Lung (tissue), 12 donors: ENCODE data around the gene CBLB. TPM values are rescaled to one million over a fixed set of nuclear protein-coding genes. Genes with fewer than 3 reads are reported as not detected.

ENCODE experiments used
- ATAC-seq: fragments of 200-7000 bp; cut with Tn5 transposase; one replicate; pipeline ENCODE4 v1.9.1; 2020; ENCODE audit warnings: moderate number of reproducible peaks; ENCODE audit not compliant: insufficient read depth, low FRiP score
- DNase-seq, 3 donors: peaks; one replicate each; pipeline ENCODE4 v3.0.0-alpha.2; 2013 to 2017
- H3K27ac ChIP-seq, 2 donors: one replicate each; pipeline ENCODE4 v1.5.1; 2013; ENCODE audit warnings: mild to moderate bottlenecking in 2 of 2, moderate library complexity in 2 of 2, control low read depth in 1 of 2, inconsistent platforms in 1 of 2, low read depth in 1 of 2, low read length in 1 of 2
- H3K27me3 ChIP-seq, 3 donors: one replicate each; pipeline ENCODE4 v1.5.1; 2013; ENCODE audit warnings: low read length in 2 of 3; ENCODE audit not compliant: control insufficient read depth in 3 of 3, insufficient read depth in 3 of 3
- H3K36me3 ChIP-seq, 4 donors: one replicate each; pipeline ENCODE4 v1.5.1; 2013; ENCODE audit warnings: low read length in 4 of 4, mild to moderate bottlenecking in 1 of 4, moderate library complexity in 1 of 4; ENCODE audit not compliant: control insufficient read depth in 4 of 4, insufficient read depth in 4 of 4
- H3K4me1 ChIP-seq, 5 donors: one replicate each; pipeline ENCODE4 v1.5.1; 2013; ENCODE audit warnings: low read length in 5 of 5, mild to moderate bottlenecking in 2 of 5, moderate library complexity in 1 of 5; ENCODE audit not compliant: control insufficient read depth in 5 of 5, insufficient read depth in 5 of 5
- H3K4me3 ChIP-seq: one replicate; pipeline ENCODE4 v1.5.1; 2013; ENCODE audit warnings: mild to moderate bottlenecking, control low read depth, moderate library complexity
- H3K9ac ChIP-seq, 2 donors: one replicate each; pipeline ENCODE4 v1.5.1; 2013; ENCODE audit warnings: low read length in 2 of 2, control low read depth in 1 of 2; ENCODE audit not compliant: insufficient read depth in 1 of 2
- H3K9me3 ChIP-seq, 4 donors: one replicate each; pipeline ENCODE4 v1.5.1; 2013; ENCODE audit warnings: low read length in 3 of 4, mild to moderate bottlenecking in 1 of 4, moderate library complexity in 1 of 4; ENCODE audit not compliant: control insufficient read depth in 4 of 4, insufficient read depth in 3 of 4
- CTCF ChIP-seq: IDR thresholded peaks from 2 replicates; pipeline ENCODE4 v1.5.1; 2012; ENCODE audit warnings: mild to moderate bottlenecking; ENCODE audit errors: control extremely low read depth, extremely low read depth
- WGBS, 2 donors: extraction: QIAGEN DNeasy Blood & Tissue Kit; methylation state at CpG; one replicate each; pipeline ENCODE4 v1.1.7; 2013; 5-methylcytosine and 5-hydroxymethylcytosine counted together
- polyA plus RNA-seq, 2 donors: library from polyadenylated mRNA; stranded (reverse); fragments of 200-250 nt; gene quantifications; one replicate each; pipeline ENCODE4 v1.2.1, GENCODE V29; 2013
- total RNA-seq, 2 donors: library from RNA; depleted of rRNA in 1 of 2; stranded (reverse); fragments of >200 nt in 1 of 2; gene quantifications; one replicate each; pipeline ENCODE4 v1.2.1, GENCODE V29; 2014 to 2021
- donor health status: control.
- donor health status: control.
- donor health status: Bipolar disorder and iron deficiency.
- donor health status: healthy.
- donor health status: DM: yes; HTN: yes; CAD: no.

The CBLB gene
- total and polyA plus RNA-seq, 4 donors = 7.2 to 124 (median 24.6) TPM

- no peak for TF ChIP-seq CTCF
- DNase-seq (peak; percentile 72 to 81 (median 73)), ATAC-seq (peak; percentile 28)
- H3K27ac ChIP-seq = peak overlapping the region; percentile 93 to 97
- H3K4me3 ChIP-seq = peak overlapping the region; percentile 89
- no peaks in the 10 kb centered on the region for H3K9me3 ChIP-seq
- peak overlapping the region; percentile 79 to 94 for H3K9ac ChIP-seq
- H3K4me1 ChIP-seq = peaks cover 0 to 51% (median 11%) of the 10 kb centered on the region in 5 donors
- WGBS, 2 donors = 1% methylated on average over 28 of the region's 28 CpGs
- H3K27me3 ChIP-seq = no peaks in the 10 kb centered on the region
- H3K36me3 ChIP-seq = peaks cover 0 to 6% (median under 1%) of the 10 kb centered on the region in 4 donors
Observed at GRCh38 chr3:105868431-105868741, 426 bp downstream of the CBLB start.

- DNase-seq = peak in 2 of 3 donors; percentile 62 to 77
- Histone ChIP-seq H3K27ac (peak overlapping the region; percentile 93 to 97), H3K9me3 (no peaks in the 10 kb centered on the region), H3K9ac (peak overlapping the region; percentile 79 to 94), H3K27me3 (no peaks in the 10 kb centered on the region), H3K4me3 (peak overlapping the region; percentile 89), H3K36me3 (peaks cover 0 to 9% (median 2%) of the 10 kb centered on the region in 4 donors), H3K4me1 (peaks cover 0 to 51% (median 11%) of the 10 kb centered on the region in 5 donors)
- no peak for ATAC-seq
- 2 to 3% methylated on average over 16 of the region's 16 CpGs for WGBS, 2 donors
- TF ChIP-seq CTCF = no peak
Observed at GRCh38 chr3:105867712-105868430, 941 bp downstream of the CBLB start.

- DNase-seq (peak; percentile 34 to 74 (median 67)), ATAC-seq (no peak)
- Histone ChIP-seq H3K27ac (peak overlapping the region; percentile 59 to 93), H3K9me3 (no peaks in the 10 kb centered on the region), H3K9ac (peak overlapping the region; percentile 41 to 79), H3K27me3 (no peaks in the 10 kb centered on the region), H3K4me1 (peaks cover 0 to 54% (median 14%) of the 10 kb centered on the region in 5 donors), H3K36me3 (peaks cover 0 to 13% (median 2%) of the 10 kb centered on the region in 4 donors), H3K4me3 (peak overlapping the region; percentile 58)
- TF ChIP-seq CTCF = no peak
- 34 to 47% methylated on average over 9 of the region's 9 CpGs for WGBS, 2 donors
Observed at GRCh38 chr3:105866656-105867653, 1.9 kb downstream of the CBLB start.
